ENCODE data around the gene MMRN1.

MMRN1 gene

DNA sequence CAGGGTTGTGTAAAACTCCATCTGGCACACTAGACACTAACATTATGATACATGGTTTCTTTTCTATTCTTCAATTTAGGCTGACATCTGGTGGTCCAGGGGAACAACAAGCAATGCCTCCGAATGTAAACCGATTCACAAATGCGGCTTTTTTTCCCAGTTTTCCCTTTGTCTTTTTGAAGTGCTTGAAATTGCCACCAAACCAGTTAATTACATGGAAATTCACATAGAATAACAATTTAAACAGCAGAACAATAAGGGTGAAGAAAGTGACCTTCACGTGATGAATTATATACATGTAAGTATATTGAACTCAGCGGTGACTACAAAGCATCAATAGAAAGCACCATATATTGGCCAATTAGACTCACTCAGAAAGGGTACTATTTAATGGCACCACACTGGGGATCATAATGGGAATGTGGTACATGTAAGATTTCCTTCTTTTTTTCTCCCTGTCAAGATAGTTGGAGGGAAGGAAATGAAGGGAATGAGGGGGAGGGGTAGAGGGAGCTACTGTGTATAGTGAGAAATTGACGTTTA is 103.9 kb downstream of the MMRN1 start:
- DNase-seq (ENCODE audit: low spot score) = no peak

DNA sequence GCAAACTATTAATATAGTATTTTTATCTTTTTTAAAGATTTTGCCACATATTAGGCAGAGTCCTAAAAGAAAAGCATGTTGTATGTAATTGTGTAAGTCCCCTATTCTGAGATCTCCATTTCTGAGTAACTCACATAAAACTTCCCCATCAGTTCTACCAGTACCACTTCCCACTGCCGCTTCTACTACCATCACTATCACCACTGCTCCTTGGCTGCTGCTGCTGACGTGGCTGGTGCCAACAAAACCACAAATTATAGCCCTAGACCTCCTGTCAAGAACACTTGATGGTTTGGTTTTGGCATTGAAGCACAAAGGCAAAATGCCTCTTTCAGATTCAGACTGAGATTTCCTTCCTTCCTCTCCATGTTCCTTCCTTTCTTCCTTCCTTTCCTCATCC is 106.4 kb downstream of the MMRN1 start:
- no peak for DNase-seq (ENCODE audit: low spot score)

- DNase-seq (ENCODE audit: low spot score) = no peak
Measured at GRCh38 chr4:90002441-90003062, 107.9 kb downstream of the MMRN1 start.

All from HuH-7 (cell line).